ENCODE results near the gene RBM7. TPM values are rescaled to one million over a fixed set of nuclear protein-coding genes. Genes with fewer than 3 reads are reported as not detected.

The RBM7 gene
- total RNA-seq, 1 experiment from 2014 or later = 41.1 TPM

- ChIA-PET POLR2A (ENCODE audit: low non-redundant PET) (no interaction called here), CTCF (no interaction called here)
- no TSS peak for BruUV-seq (replicated peaks)
- Histone ChIP-seq H3K36me3 (ENCODE audit: insufficient read depth, low read length, poor library complexity, severe bottlenecking) (no peaks in the 10 kb centered on the region), H3K4me1 (ENCODE audit: insufficient read depth, low read length, poor library complexity, severe bottlenecking) (no peaks in the 10 kb centered on the region), H3K9me3 (ENCODE audit: low read depth, low read length, poor library complexity, severe bottlenecking) (no peaks in the 10 kb centered on the region), H3K27ac (ENCODE audit: low read depth, low read length, poor library complexity, severe bottlenecking) (no peak overlapping the region), H3K27me3 (replicated peaks; ENCODE audit: insufficient read depth, low read depth, low read length, poor library complexity) (peaks cover 21% of the 10 kb centered on the region), H3K4me3 (ENCODE audit: low read depth, low read length, poor library complexity, severe bottlenecking) (no peak overlapping the region)
- TF ChIP-seq CTCF (conservative IDR thresholded peaks at IDR 0.05; ENCODE audit: low read depth, low read length) (no peak), EZH2 (IDR thresholded peaks at IDR 0.05; ENCODE audit: borderline replicate concordance, low read depth, low read length, poor library complexity, severe bottlenecking) (no peak)
- intact Hi-C loops (cut with micrococcal nuclease; ENCODE audit: unreplicated experiment) = no loop called here
- no peak for DNase-seq (ENCODE audit: low spot score)
Observed at GRCh38 chr11:114362958-114363357, 37.5 kb upstream of the RBM7 start.

- CTCF ChIA-PET = no interaction called here
- TF ChIP-seq CTCF (conservative IDR thresholded peaks at IDR 0.05; ENCODE audit: low read depth, low read length) (no peak), EZH2 (IDR thresholded peaks at IDR 0.05; ENCODE audit: borderline replicate concordance, low read depth, low read length, poor library complexity, severe bottlenecking) (no peak)
- no TSS peak for BruUV-seq (replicated peaks)
- no peak for DNase-seq (ENCODE audit: low spot score)
- Histone ChIP-seq H3K4me3 (ENCODE audit: low read depth, low read length, poor library complexity, severe bottlenecking) (no peak overlapping the region), H3K27ac (ENCODE audit: low read depth, low read length, poor library complexity, severe bottlenecking) (no peak overlapping the region), H3K27me3 (replicated peaks; ENCODE audit: insufficient read depth, low read depth, low read length, poor library complexity) (peaks cover 23% of the 10 kb centered on the region), H3K9me3 (ENCODE audit: low read depth, low read length, poor library complexity, severe bottlenecking) (no peaks in the 10 kb centered on the region), H3K4me1 (ENCODE audit: insufficient read depth, low read length, poor library complexity, severe bottlenecking) (no peaks in the 10 kb centered on the region), H3K36me3 (ENCODE audit: insufficient read depth, low read length, poor library complexity, severe bottlenecking) (no peaks in the 10 kb centered on the region)
- intact Hi-C loops (cut with micrococcal nuclease; ENCODE audit: unreplicated experiment) = no loop called here
- POLR2A ChIA-PET (ENCODE audit: low non-redundant PET) = no interaction called here
Observed at GRCh38 chr11:114366331-114367243, 33.9 kb upstream of the RBM7 start.

GRCh38 chr11:114367244-114367957 lies 33.1 kb upstream of the RBM7 start:
- H3K27me3 ChIP-seq (replicated peaks; ENCODE audit: insufficient read depth, low read depth, low read length, poor library complexity) = peaks cover 23% of the 10 kb centered on the region
- no peaks in the 10 kb centered on the region for H3K36me3 ChIP-seq (ENCODE audit: insufficient read depth, low read length, poor library complexity, severe bottlenecking)
- no peak for DNase-seq (ENCODE audit: low spot score)
- CTCF ChIA-PET = no interaction called here
- intact Hi-C loops (cut with micrococcal nuclease; ENCODE audit: unreplicated experiment) = no loop called here
- no TSS peak for BruUV-seq (replicated peaks)
- no peak overlapping the region for H3K4me3 ChIP-seq (ENCODE audit: low read depth, low read length, poor library complexity, severe bottlenecking)
- no peaks in the 10 kb centered on the region for H3K4me1 ChIP-seq (ENCODE audit: insufficient read depth, low read length, poor library complexity, severe bottlenecking)
- POLR2A ChIA-PET (ENCODE audit: low non-redundant PET) = no interaction called here
- TF ChIP-seq CTCF (conservative IDR thresholded peaks at IDR 0.05; ENCODE audit: low read depth, low read length) (no peak), EZH2 (IDR thresholded peaks at IDR 0.05; ENCODE audit: borderline replicate concordance, low read depth, low read length, poor library complexity, severe bottlenecking) (no peak)
- H3K9me3 ChIP-seq (ENCODE audit: low read depth, low read length, poor library complexity, severe bottlenecking) = no peaks in the 10 kb centered on the region
- H3K27ac ChIP-seq (ENCODE audit: low read depth, low read length, poor library complexity, severe bottlenecking) = no peak overlapping the region
